AG04450 (cell line): ENCODE results near the gene AP3S1. TPM values are rescaled to one million over a fixed set of nuclear protein-coding genes. Genes with fewer than 3 reads are reported as not detected.

Experiments used
- CTCF ChIA-PET: fragments of 300-600, 350-600 bp; formaldehyde crosslinking; extraction: SDS; loops from one replicate; lab custom pipeline; 2022; ENCODE audit warnings: antibody characterized with exemption, inconsistent platforms; lab: Charles Lee
- POLR2A ChIA-PET: fragments of 350-600 bp; formaldehyde crosslinking; extraction: SDS; loops from one replicate; lab custom pipeline; 2021; ENCODE audit warnings: antibody characterized with exemption, inconsistent platforms; lab: Yijun Ruan, JAX
- DNase-seq: peaks from one replicate; pipeline ENCODE4 v3.0.0-alpha.2; 2011; ENCODE audit warnings: low read depth, low spot score
- H3K27ac ChIP-seq: one replicate; pipeline ENCODE4 v1.5.1; 2012; ENCODE audit warnings: low read depth, low read length, control low read depth
- H3K27me3 ChIP-seq: one replicate; pipeline ENCODE4 v1.6.0; 2012; ENCODE audit warnings: low read length; ENCODE audit not compliant: control insufficient read depth, insufficient read depth
- H3K4me3 ChIP-seq: 2 replicates; pipeline ENCODE4 v1.5.1; 2011; ENCODE audit warnings: mild to moderate bottlenecking, low read depth, low read length, control low read depth
- H3K9me3 ChIP-seq: 2 replicates; pipeline ENCODE4 v1.5.1; 2012; ENCODE audit warnings: low read length; ENCODE audit not compliant: control insufficient read depth, insufficient read depth
- polyA plus RNA-seq: library from polyadenylated mRNA; depleted of rRNA; stranded (reverse); fragments of >200 nt; gene quantifications from 2 replicates; pipeline ENCODE4 v1.2.3, GENCODE V29; 2011
- TF ChIP-seq, protein P1 (sequence below): IDR thresholded peaks from 2 replicates; pipeline ENCODE4 v1.5.1; 2011; ENCODE audit warnings: low read depth, low read length, control low read depth, inconsistent platforms

Gene AP3S1
- polyA plus RNA-seq, 1 experiment: 171 TPM

DNA sequence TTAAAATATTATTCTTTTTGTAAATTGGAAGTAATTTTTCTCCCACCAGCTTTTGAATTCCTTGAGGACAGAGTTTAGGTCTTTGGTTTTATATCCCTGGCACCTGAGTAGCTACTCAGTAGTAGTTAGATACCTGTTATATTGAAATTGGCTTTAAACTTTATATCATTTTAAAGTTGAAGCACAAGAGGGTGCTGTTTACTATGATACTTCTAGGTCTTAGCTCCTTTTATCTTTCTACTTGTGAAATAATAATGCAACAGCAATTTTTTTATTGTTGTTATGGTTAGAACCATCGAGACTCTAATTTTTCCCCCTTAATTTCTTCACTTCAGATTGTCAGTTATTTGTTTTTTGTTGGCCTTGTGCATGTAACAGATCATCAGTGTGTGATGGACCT, 46.3 kb downstream of the AP3S1 start:
- Histone ChIP-seq H3K27me3 (no peaks in the 10 kb centered on the region), H3K27ac (no peak overlapping the region), H3K9me3 (no peaks in the 10 kb centered on the region), H3K4me3 (no peak overlapping the region)
- ChIA-PET POLR2A (no interaction called here), CTCF (interaction anchor here (0.6 to 3.2 kb wide), 15 partner anchors 9 to 265 kb away, joined by 3 to 57 read pairs (median 3); partner anchors contain the start of gene ARL14EPL)
- TF ChIP-seq, protein P1, sequence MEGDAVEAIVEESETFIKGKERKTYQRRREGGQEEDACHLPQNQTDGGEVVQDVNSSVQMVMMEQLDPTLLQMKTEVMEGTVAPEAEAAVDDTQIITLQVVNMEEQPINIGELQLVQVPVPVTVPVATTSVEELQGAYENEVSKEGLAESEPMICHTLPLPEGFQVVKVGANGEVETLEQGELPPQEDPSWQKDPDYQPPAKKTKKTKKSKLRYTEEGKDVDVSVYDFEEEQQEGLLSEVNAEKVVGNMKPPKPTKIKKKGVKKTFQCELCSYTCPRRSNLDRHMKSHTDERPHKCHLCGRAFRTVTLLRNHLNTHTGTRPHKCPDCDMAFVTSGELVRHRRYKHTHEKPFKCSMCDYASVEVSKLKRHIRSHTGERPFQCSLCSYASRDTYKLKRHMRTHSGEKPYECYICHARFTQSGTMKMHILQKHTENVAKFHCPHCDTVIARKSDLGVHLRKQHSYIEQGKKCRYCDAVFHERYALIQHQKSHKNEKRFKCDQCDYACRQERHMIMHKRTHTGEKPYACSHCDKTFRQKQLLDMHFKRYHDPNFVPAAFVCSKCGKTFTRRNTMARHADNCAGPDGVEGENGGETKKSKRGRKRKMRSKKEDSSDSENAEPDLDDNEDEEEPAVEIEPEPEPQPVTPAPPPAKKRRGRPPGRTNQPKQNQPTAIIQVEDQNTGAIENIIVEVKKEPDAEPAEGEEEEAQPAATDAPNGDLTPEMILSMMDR: peak; percentile 44
- DNase-seq: no peak

DNA sequence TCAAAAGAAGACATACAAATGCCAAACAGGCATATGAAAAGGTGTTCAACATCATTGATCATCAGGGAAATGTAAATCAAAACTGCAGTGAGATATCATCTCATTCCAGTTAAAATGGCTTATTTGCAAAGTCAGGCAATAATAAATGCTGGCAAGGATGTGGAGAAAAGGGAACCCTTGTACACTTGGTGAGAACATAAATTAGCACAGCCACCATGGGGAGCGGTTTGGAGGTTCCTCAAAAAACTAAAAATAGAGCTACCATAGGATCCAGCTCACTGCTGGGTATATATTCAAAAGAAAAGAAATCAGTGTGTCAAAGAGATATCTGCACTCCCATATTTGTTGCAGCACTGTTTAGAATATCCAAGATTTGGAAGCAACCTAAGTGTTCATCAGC, 50.3 kb downstream of the AP3S1 start:
- no peaks in the 10 kb centered on the region for H3K27me3 ChIP-seq
- no peak for DNase-seq
- no peak overlapping the region for H3K27ac ChIP-seq
- H3K9me3 ChIP-seq: no peaks in the 10 kb centered on the region
- H3K4me3 ChIP-seq: no peak overlapping the region
- TF ChIP-seq, protein P1: no peak
- POLR2A ChIA-PET: no interaction called here
- CTCF ChIA-PET: interaction anchor here (2.0 kb wide), 1 partner anchor 177 kb away, joined by 7 read pairs; no protein-coding TSS in a partner anchor

- Histone ChIP-seq H3K9me3 (no peaks in the 10 kb centered on the region), H3K4me3 (no peak overlapping the region), H3K27me3 (no peaks in the 10 kb centered on the region), H3K27ac (no peak overlapping the region)
- DNase-seq: no peak
- CTCF ChIA-PET: interaction anchor here (1.3 to 1.8 kb wide), 2 partner anchors 138 to 174 kb away, joined by 6 to 7 read pairs; partner anchors contain the start of gene ARL14EPL
- TF ChIP-seq, protein P1: no peak
- POLR2A ChIA-PET: no interaction called here
Observed at GRCh38 chr5:115894342-115894741, 52.6 kb downstream of the AP3S1 start.

- POLR2A ChIA-PET: no interaction called here
- Histone ChIP-seq H3K27ac (no peak overlapping the region), H3K27me3 (no peaks in the 10 kb centered on the region), H3K9me3 (no peaks in the 10 kb centered on the region), H3K4me3 (peak overlapping the region; percentile 42)
- CTCF ChIA-PET: interaction anchor here (0.9 kb wide), 1 partner anchor 65 kb away, joined by 3 read pairs; no protein-coding TSS in a partner anchor
- TF ChIP-seq, protein P1: no peak
- no peak for DNase-seq
Observed at GRCh38 chr5:115895821-115896220, 54.1 kb downstream of the AP3S1 start.

DNA sequence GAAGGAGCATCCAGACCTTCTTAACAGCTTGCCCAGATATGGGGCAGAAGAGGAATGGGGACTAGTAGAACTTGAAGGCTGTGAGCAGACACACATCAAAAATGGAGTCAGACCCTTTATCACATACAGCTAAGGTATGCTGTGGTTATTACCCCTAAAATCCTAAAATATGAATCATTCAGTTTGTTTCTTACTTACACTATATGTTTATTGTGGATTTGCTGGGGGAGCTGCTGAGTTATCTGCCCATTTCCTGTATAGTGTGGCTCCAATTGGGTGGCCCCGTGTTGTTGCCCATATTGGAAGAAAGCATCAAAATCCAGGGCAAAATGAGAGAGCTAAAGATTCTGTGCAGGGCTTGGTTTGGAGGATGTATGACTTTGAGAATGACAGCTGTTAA, 56.9 kb downstream of the AP3S1 start:
- H3K27ac ChIP-seq: peak overlapping the region; percentile 49
- H3K4me3 ChIP-seq: no peak overlapping the region
- CTCF ChIA-PET: interaction anchor here (1.2 to 2.2 kb wide), 2 partner anchors 11 to 169 kb away, joined by 4 to 11 read pairs; no protein-coding TSS in a partner anchor
- POLR2A ChIA-PET: no interaction called here
- no peak for DNase-seq
- no peaks in the 10 kb centered on the region for H3K9me3 ChIP-seq
- TF ChIP-seq, protein P1: no peak
- no peaks in the 10 kb centered on the region for H3K27me3 ChIP-seq
